Right atrium auricular region (tissue), 2 donors: ENCODE measurements around the gene TTC8. TPM values are rescaled to one million over a fixed set of nuclear protein-coding genes. Genes with fewer than 3 reads are reported as not detected.

Experiments used
- DNase-seq: peaks from one replicate; pipeline ENCODE4 v3.0.0-alpha.2; 2019; ENCODE audit warnings: low spot score
- H3K27ac ChIP-seq, 2 donors: fragments of 200-600 bp; sonication (generic); 1 replicate in 1 of 2; 2 replicates in 1 of 2; pipeline ENCODE4 v1.5.1; 2016 to 2019
- H3K27me3 ChIP-seq, 2 donors: fragments of 200-600 bp; sonication (generic); one replicate each; pipeline versions ENCODE4 v1.5.1 to v1.6.0; 2017 to 2019
- H3K36me3 ChIP-seq: fragments of 200-600 bp; sonication (generic); one replicate; pipeline ENCODE4 v1.5.1; 2016
- H3K4me1 ChIP-seq, 2 donors: fragments of 200-600 bp; sonication (generic); one replicate each; pipeline versions ENCODE4 v1.5.1 to v1.6.0; 2017 to 2019
- H3K4me3 ChIP-seq, 2 donors: fragments of 200-600 bp; sonication (generic); 1 replicate in 1 of 2; 2 replicates in 1 of 2; pipeline ENCODE4 v1.5.1; 2017 to 2019; ENCODE audit warnings: mild to moderate bottlenecking in 1 of 2, moderate library complexity in 1 of 2
- H3K9me3 ChIP-seq, 2 donors: fragments of 200-600 bp; sonication (generic); one replicate each; pipeline ENCODE4 v1.5.1; 2019
- total RNA-seq, 2 donors: library from RNA; depleted of rRNA; stranded (reverse); fragments of >200 nt; gene quantifications; one replicate each; pipeline ENCODE4 v1.1.0, GENCODE V29; 2016
- TF ChIP-seq, protein P1 (sequence below), 2 donors: fragments of 200-600 bp; sonication (generic); IDR thresholded peaks; one replicate each; pipeline ENCODE4 v1.5.1; 2019; ENCODE audit warnings: antibody characterized with exemption in 2 of 2

The TTC8 gene
- total RNA-seq, 2 donors from 2014 or later = 8.0 to 19.5 TPM

DNA sequence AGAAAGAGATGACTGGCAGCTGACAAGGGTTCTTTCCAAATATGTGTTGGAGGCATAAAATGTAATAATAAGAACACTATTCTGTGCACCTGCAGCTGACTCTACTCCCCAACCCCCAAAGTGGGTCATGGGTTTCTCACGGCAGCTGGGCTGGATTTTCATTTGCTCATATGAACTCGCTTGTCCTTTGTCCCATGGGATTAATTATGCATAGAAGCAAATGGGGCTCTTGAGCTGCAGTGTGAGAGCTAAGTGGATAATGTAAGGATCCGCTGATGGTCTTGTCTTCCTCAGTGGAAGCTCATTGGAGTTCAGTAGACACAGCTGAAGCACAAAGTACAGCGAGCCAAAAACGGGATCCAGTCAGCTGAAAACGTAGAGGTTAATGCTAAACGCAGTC lies 46.3 kb downstream of the TTC8 start:
- Histone ChIP-seq H3K4me1 (no peaks in the 10 kb centered on the region), H3K36me3 (peaks cover 16% of the 10 kb centered on the region), H3K9me3 (no peaks in the 10 kb centered on the region), H3K27me3 (no peaks in the 10 kb centered on the region), H3K4me3 (no peak overlapping the region), H3K27ac (no peak overlapping the region)
- TF ChIP-seq, protein P1, sequence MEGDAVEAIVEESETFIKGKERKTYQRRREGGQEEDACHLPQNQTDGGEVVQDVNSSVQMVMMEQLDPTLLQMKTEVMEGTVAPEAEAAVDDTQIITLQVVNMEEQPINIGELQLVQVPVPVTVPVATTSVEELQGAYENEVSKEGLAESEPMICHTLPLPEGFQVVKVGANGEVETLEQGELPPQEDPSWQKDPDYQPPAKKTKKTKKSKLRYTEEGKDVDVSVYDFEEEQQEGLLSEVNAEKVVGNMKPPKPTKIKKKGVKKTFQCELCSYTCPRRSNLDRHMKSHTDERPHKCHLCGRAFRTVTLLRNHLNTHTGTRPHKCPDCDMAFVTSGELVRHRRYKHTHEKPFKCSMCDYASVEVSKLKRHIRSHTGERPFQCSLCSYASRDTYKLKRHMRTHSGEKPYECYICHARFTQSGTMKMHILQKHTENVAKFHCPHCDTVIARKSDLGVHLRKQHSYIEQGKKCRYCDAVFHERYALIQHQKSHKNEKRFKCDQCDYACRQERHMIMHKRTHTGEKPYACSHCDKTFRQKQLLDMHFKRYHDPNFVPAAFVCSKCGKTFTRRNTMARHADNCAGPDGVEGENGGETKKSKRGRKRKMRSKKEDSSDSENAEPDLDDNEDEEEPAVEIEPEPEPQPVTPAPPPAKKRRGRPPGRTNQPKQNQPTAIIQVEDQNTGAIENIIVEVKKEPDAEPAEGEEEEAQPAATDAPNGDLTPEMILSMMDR (IDR thresholded peaks at IDR 0.05) = no peak
- DNase-seq = no peak

DNA sequence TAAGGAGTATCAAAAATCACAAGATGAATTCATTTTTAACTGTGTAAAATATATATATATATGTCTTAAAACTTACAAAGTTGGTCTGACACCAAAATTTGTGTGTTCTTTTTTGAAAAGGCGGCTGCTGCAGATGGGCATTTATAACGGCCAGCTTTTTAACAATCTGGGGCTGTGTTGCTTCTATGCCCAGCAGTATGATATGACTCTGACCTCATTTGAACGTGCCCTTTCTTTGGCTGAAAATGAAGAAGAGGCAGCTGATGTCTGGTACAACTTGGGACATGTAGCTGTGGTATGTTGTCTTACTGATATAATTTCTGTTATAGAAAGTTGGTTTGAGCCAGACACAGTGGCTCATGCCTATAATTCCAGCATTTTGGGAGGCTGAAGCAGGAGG lies 47.0 kb downstream of the TTC8 start:
- no peak for DNase-seq
- no peak overlapping the region for H3K27ac ChIP-seq
- no peaks in the 10 kb centered on the region for H3K9me3 ChIP-seq
- H3K4me1 ChIP-seq = no peaks in the 10 kb centered on the region
- H3K36me3 ChIP-seq = peaks cover 16% of the 10 kb centered on the region
- H3K27me3 ChIP-seq = no peaks in the 10 kb centered on the region
- TF ChIP-seq, protein P1 (IDR thresholded peaks at IDR 0.05) = no peak
- H3K4me3 ChIP-seq = no peak overlapping the region

DNA sequence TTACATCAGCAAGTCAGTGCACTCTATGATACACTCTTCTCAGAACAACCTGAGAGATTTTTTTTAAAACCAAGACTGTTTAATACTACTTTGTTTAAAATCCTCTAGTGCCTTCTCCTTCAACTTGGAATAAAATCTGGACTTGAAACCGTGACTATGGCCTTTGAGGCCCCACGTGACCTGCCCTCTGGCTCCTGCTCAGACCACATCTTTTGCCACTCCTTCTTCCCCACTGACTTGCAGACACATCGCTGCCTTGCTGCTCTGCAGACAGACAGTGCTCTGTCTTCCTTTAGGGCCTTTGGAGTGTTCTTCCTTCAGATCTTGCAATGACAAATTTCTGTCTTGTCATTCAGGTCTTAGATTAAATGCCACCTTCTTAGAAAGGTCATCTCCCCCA lies 48.5 kb downstream of the TTC8 start:
- H3K27ac ChIP-seq = no peak overlapping the region
- no peaks in the 10 kb centered on the region for H3K27me3 ChIP-seq
- TF ChIP-seq, protein P1 (IDR thresholded peaks at IDR 0.05) = no peak
- peaks cover 16% of the 10 kb centered on the region for H3K36me3 ChIP-seq
- no peaks in the 10 kb centered on the region for H3K4me1 ChIP-seq
- no peak overlapping the region for H3K4me3 ChIP-seq
- no peak for DNase-seq
- H3K9me3 ChIP-seq = no peaks in the 10 kb centered on the region

DNA sequence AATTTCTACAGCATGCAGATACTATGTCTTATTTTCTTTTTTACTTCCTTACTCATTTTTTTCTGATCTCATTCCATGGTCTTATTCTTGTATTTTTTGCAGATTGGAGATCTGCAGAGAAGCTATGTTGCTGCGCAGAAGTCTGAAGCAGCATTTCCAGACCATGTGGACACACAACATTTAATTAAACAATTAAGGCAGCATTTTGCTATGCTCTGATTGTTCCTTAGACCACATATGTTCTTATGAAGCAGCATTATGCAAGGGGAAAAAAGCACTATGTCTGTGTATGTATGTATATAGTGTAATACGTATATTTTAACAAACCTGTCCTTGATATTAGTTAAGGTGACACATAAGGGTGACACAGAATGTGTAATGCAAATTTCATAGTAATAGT lies 52.7 kb downstream of the TTC8 start:
- DNase-seq = no peak
- H3K36me3 ChIP-seq = peaks cover 11% of the 10 kb centered on the region

DNA sequence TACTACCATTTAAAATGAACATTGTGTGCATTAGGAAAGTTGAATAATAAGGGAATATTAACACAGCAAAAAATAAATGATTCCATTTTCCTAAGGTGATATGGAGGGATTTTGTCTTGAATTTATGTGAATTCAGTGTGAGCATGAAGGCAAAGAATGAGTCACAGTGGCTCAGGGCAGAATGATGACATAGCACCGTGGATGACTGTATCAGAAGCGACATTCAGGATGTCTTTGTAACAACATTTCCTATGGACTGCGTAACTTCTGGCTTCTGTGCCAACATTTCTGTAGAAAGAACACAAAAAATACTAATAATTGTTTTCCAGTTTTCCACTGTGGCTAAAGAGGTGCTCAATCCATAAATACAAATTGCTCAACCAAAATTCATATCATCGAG lies 54.6 kb downstream of the TTC8 start:
- Histone ChIP-seq H3K36me3 (peaks cover 9% of the 10 kb centered on the region), H3K4me3 (no peak overlapping the region), H3K27ac (no peak overlapping the region), H3K27me3 (no peaks in the 10 kb centered on the region), H3K9me3 (no peaks in the 10 kb centered on the region), H3K4me1 (no peaks in the 10 kb centered on the region)
- DNase-seq = no peak
- TF ChIP-seq, protein P1 (IDR thresholded peaks at IDR 0.05) = no peak

More for the DNA sequence above, 52.7 kb downstream of the TTC8 start:
- Histone ChIP-seq H3K4me3 (no peak overlapping the region), H3K4me1 (no peaks in the 10 kb centered on the region), H3K27ac (no peak overlapping the region), H3K9me3 (no peaks in the 10 kb centered on the region), H3K27me3 (no peaks in the 10 kb centered on the region)
- TF ChIP-seq, protein P1 (IDR thresholded peaks at IDR 0.05) = no peak

DNA sequence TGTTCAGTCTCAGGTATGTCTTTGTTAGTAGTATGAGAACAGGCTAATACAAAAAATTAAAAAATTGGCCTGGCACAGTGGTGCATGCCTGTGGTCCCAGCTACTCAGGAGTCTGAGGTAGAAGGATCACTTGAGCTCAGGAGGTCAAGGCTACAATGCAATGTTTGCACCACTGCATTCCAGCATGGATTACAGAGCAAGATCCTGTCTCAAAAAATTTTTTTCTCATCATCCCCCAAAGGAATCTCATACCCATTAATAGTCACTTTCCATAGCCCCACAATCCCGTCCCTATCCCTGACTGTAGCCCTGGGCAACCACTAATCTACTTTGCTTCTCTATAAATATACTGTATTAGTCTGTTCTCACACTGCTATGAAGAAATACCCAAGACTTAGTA lies 57.8 kb downstream of the TTC8 start:
- Histone ChIP-seq H3K9me3 (no peaks in the 10 kb centered on the region), H3K4me1 (no peaks in the 10 kb centered on the region), H3K4me3 (no peak overlapping the region), H3K27ac (no peak overlapping the region), H3K27me3 (no peaks in the 10 kb centered on the region), H3K36me3 (peaks cover 9% of the 10 kb centered on the region)
- TF ChIP-seq, protein P1 (IDR thresholded peaks at IDR 0.05) = no peak
- no peak for DNase-seq
